Activated CD4-positive, alpha-beta T cell treated with anti-CD3 and anti-CD28 coated beads for 48 hours (primary cell): ENCODE measurements around the gene TMEM198.

Experiments used
- DNase-seq: peaks from one replicate; pipeline ENCODE4 v3.0.0-alpha.2; 2020

Gene TMEM198

GRCh38 chr2:219563271-219563928 lies 19.6 kb downstream of the TMEM198 start:
- no peak for DNase-seq

- no peak for DNase-seq
Measured at GRCh38 chr2:219565130-219566080, 21.6 kb downstream of the TMEM198 start.

DNA sequence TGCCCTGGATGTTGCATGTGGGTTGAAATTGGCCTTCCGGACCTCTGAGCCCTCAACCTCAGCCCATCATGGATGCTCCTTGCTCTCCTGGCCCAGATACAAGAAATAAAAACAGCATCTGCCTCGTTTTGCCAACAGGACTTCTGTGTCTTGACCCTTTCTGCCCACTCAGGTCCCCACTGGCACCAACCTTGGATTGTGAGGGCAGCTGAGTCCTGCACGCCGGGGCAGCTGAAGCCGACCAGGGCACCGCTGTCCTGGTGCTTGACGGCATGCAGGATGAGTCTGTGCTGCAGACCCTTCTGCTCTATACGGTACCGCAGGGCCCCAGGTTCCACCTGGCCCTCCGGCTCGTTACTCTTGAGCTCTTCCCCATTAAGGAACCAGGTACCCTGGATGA lies 22.8 kb downstream of the TMEM198 start:
- DNase-seq: no peak

- no peak for DNase-seq
Measured at GRCh38 chr2:219567131-219567530, 23.3 kb downstream of the TMEM198 start.

- DNase-seq: no peak
Measured at GRCh38 chr2:219567791-219568361, 24.0 kb downstream of the TMEM198 start.

- no peak for DNase-seq
Measured at GRCh38 chr2:219569041-219569440, 25.2 kb downstream of the TMEM198 start.

DNA sequence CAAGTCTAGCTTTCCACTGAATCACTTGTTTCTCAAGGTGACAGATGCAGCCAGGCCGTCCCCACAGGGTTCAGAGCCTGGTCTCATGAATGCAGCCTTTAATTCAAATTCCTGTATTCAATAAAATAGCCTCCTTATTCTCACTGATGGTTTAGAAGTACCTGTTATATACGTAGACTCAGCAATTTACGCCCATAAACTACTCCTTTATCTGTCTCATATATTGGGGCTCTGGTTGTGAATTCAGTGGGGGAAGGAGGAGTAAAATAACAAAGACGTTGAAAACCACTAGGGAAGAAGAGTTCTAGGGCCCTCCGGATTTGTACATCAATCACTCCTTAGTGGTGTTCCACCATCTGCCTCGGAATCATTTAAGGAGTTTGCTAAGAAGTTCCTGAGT lies 25.8 kb downstream of the TMEM198 start:
- no peak for DNase-seq

DNA sequence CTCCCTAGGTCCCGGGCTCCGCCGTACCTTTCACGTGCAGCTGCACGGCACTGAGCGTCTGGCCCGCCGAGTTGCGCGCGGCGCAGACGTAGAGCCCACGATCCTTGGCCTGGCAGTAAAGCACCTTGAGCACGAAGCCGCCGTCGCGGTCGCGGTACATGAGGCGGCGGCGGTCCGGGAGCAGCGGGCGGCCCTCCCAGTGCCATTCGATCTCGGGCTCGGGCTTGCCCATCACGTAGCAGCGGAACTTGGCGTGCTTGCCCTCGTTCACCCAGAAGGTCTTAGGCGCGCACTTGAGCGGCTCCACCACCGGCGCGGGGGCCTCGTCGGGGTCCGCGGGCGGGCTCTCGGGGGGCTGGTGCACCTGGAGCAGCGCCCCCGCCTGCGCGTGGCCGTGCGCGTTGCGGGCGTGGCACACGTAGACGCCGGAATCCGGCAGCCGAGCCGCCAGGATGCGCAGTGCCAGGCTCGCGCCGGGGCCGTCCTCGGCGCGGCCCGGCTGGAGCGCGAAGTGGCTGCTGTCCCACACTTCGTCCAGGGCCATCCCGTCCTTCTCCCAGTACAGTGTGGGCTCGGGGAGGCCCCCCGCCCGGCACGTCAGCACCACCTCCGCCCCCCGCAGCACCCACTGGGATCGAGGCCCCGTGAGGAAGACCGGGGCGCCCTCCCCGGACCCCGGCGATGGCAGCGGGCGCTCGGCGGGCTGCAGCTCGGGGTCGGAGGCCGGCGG lies 26.5 kb downstream of the TMEM198 start:
- no peak for DNase-seq

DNA sequence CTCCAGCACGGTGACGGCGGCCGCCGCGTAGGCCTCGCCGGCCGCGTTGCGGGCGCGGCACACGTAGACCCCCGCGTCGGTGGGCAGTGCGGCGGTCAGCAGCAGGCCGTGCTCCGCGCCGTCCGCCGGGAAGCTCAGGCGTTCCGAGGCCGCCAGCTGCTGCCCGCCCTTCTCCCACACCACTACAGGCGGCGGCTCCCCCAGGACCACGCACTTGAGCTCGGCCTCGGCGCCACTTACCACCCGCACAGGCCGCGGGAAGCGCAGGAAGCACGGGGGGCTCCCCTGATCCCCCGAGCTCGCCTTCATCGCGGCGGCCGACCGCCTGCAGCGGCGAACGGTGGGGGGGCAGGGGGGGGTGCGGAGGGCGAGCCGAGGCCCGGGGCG lies 27.1 kb downstream of the TMEM198 start:
- DNase-seq: no peak

DNA sequence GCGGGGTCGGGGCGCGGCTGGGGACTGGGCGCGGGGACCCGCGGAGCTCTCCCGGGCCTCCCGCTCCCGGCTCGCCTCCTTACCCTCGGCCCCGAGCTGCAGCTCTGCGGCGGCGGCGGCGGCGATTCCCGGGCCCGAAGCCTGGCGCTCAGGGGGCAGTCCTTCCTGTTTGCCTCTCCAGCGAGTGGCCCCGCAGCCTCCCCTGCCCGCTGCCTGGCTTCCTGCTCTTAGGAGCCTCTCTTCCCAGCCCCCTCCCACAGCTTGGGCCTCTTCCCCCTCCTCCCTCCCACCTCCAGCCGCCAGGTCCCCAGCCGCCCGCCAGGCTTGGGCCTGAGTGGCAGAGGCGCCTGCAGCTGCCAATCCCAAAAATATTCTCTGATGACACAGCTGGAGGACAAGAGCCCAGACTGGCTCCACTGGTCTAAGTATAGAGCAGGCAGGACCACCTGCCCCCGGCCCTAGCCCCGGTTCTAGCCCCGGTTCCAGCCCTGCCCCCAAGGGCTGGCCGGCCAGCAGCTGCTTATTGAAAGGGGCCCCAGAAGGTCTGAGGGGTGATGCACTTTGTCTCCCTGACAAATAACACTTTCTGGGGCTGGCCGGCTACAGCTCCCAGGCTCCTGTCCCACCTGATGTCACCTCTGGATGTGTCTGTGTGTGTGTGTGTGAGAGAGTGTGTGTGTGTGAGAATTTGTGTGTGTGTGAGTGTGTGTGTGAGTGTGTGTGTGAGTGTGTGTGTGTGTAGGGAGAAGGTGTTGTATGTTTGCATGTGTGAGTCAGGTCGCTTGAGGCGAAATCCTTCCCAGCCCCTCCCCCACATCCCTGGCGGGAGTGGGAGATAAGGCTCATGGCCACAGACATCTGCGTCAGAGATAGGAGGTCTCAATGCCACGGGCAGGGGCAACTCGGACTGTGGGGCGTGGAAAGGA lies 27.7 kb downstream of the TMEM198 start, which contains the start of gene OBSL1:
Gene OBSL1 (minus strand): TSS at position 229 of the 926 bp plus-strand sequence. CDS start 307 bp downstream, outside the sequence.
- peak; percentile 19 for DNase-seq

GRCh38 chr2:219572237-219573001 lies 28.6 kb downstream of the TMEM198 start, which contains the start of gene INHA:
INHA (plus strand) TSS chr2:219572310; CDS start chr2:219572375, 65 bp downstream.
- no peak for DNase-seq

GRCh38 chr2:219573166-219573565 lies 29.3 kb downstream of the TMEM198 start:
- no peak for DNase-seq

GRCh38 chr2:219574484-219575311 lies 30.9 kb downstream of the TMEM198 start:
- no peak for DNase-seq

DNA sequence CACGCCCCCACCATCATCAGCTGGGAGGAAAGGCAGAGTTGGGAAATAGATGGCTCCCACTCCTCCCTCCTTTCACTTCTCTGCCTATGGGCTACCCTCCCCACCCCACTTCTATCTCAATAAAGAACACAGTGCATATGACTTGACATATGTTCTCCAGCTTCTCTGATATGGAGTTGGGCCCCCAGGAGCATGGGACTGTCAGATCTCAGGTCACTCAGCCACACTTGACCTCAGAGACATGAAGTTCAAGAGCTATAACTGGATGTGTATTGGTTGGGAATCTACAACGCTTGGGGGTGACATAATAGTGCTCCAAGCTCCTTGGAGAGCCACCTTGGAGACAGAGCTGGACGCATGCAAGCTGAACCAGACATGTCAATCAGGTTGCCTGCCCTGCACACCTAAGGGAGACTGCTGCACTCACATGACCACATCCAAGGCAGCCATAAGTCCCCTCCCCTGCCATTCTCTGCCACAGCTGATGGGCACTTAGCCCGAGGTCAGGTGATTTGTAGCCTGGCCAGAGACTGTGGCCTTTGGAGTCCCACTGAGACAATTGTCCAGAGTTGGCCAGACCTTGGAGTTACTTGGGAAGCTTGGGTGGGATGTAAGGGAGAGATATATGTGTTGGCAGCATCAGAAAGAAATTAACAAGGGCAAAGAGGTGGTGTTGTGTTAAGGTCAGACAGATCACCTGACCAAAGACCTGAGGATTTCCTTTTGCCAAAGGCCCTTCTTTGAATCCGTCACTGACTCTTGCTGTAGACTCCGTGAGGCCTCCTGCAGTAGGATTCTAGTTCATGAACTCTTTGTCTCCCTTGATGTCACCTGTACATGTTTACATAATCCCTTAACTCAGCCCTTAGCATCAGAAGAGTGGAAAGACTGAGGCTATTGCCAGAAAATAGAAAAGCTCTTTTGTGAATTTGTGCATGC lies 32.0 kb downstream of the TMEM198 start:
- DNase-seq: no peak

GRCh38 chr2:219576505-219577388 lies 32.9 kb downstream of the TMEM198 start:
- DNase-seq: no peak

DNA sequence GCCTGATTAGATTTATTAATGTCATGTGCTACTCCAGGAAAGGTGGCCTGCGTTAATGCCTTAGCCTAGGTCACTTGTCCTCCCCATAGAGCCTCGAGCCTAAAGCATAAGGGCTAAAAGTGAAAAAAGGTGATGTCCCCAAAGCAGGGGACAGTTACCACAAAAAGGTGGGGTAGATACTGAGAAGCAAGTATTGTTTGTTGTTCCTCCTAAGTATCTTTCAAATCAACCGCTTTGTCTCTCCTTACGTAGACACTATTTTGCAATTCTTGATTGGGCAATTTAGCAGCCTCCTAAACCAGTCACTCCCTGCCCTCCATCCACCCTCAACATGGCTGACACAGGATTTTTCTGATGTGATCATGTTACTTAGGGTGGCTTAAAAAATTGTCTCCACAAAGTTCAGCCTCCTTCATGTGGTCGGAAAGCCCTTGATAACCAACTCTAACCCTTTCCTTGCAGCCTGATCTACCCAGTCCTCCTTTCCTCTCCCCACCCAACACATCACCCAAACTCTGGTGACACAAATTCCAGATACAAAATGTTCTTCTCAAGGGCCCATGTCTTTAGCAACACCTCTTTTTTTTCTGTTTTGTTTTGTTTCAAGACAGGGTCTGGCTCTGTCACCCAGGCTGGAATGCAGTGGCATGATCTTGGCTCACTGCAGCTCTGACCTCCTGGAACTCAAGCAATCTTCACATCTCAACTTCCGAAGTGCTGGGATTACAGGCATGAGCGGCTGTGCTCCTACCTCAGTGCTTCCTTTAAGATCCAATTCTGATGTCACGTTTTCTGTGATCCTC lies 35.2 kb downstream of the TMEM198 start:
- DNase-seq: no peak

- DNase-seq: no peak
Measured at GRCh38 chr2:219581346-219581745, 37.5 kb downstream of the TMEM198 start.
